Ascending aorta (tissue), 2 donors: ENCODE data around the gene SDK1. TPM values are rescaled to one million over a fixed set of nuclear protein-coding genes. Genes with fewer than 3 reads are reported as not detected.

Experiments
- DNase-seq, 2 donors: peaks; one replicate each; pipeline ENCODE4 v3.0.0-alpha.2; 2019; ENCODE audit warnings: low spot score in 2 of 2
- H3K27ac ChIP-seq, 2 donors: fragments of 200-600 bp; sonication (generic); one replicate each; pipeline ENCODE4 v1.5.1; 2016 to 2017; ENCODE audit warnings: mild to moderate bottlenecking in 1 of 2
- H3K27me3 ChIP-seq: fragments of 200-600 bp; sonication (generic); one replicate; pipeline ENCODE4 v1.5.1; 2017
- H3K36me3 ChIP-seq, 2 donors: fragments of 200-600 bp; sonication (generic); one replicate each; pipeline ENCODE4 v1.5.1; 2016
- H3K4me1 ChIP-seq, 2 donors: fragments of 200-600 bp; sonication (generic); one replicate each; pipeline ENCODE4 v1.5.1; 2016 to 2017; ENCODE audit warnings: mild to moderate bottlenecking in 1 of 2
- H3K4me3 ChIP-seq, 2 donors: fragments of 200-600 bp; sonication (generic); one replicate each; pipeline ENCODE4 v1.5.1; 2016 to 2017; ENCODE audit warnings: mild to moderate bottlenecking in 1 of 2
- H3K9me3 ChIP-seq, 2 donors: fragments of 200-600 bp; sonication (generic); one replicate each; pipeline ENCODE4 v1.5.1; 2016
- CTCF ChIP-seq, 3 experiments: fragments of 200-600 bp in 2 of 3; fragments of 450-650 bp in 1 of 3; sonication (generic) in 2 of 3; IDR thresholded peaks; one replicate each; pipeline ENCODE4 v1.5.1; 2016 to 2019; ENCODE audit warnings: antibody characterized with exemption in 3 of 3, mild to moderate bottlenecking in 1 of 3, moderate library complexity in 1 of 3
- intact Hi-C: fragments of 100-400 bp; cut with DNase I; formaldehyde crosslinking; loops from one replicate; pipeline ENCODE4 v1.15.1; 2023
- total RNA-seq: library from RNA; depleted of rRNA; stranded (reverse); fragments of >200 nt; gene quantifications from one replicate; pipeline ENCODE4 v1.1.0, GENCODE V29; 2016

The SDK1 gene
- total RNA-seq, 1 donor from 2014 or later, result 13.3 TPM

- TF ChIP-seq CTCF (IDR thresholded peaks at IDR 0.05), result no peak
- Histone ChIP-seq H3K4me3 (no peak overlapping the region), H3K9me3 (no peaks in the 10 kb centered on the region)
Measured at GRCh38 chr7:3560495-3560894, 259.4 kb downstream of the SDK1 start.

GRCh38 chr7:3561932-3562331, 260.9 kb downstream of the SDK1 start:
- DNase-seq, result no peak
- intact Hi-C loops, result no loop called here
- Histone ChIP-seq H3K4me1 (peaks cover 0 to 3% of the 10 kb centered on the region in 2 donors), H3K36me3 (no peaks in the 10 kb centered on the region), H3K27me3 (no peaks in the 10 kb centered on the region), H3K4me3 (no peak overlapping the region), H3K9me3 (no peaks in the 10 kb centered on the region), H3K27ac (no peak overlapping the region)
- TF ChIP-seq CTCF (IDR thresholded peaks at IDR 0.05), result no peak

More at GRCh38 chr7:3560495-3560894, 259.4 kb downstream of the SDK1 start:
- Histone ChIP-seq H3K27me3 (no peaks in the 10 kb centered on the region), H3K27ac (no peak overlapping the region), H3K36me3 (no peaks in the 10 kb centered on the region), H3K4me1 (peaks cover 0 to 3% of the 10 kb centered on the region in 2 donors)
- intact Hi-C loops, result no loop called here
- no peak for DNase-seq

GRCh38 chr7:3564231-3564630, 263.2 kb downstream of the SDK1 start:
- no peaks in the 10 kb centered on the region for H3K4me1 ChIP-seq
- H3K27ac ChIP-seq, result no peak overlapping the region
- H3K9me3 ChIP-seq, result no peaks in the 10 kb centered on the region
- no peaks in the 10 kb centered on the region for H3K36me3 ChIP-seq
- intact Hi-C loops, result no loop called here
- no peak for TF ChIP-seq CTCF (IDR thresholded peaks at IDR 0.05)
- no peak overlapping the region for H3K4me3 ChIP-seq
- no peak for DNase-seq
- no peaks in the 10 kb centered on the region for H3K27me3 ChIP-seq

- TF ChIP-seq CTCF (IDR thresholded peaks at IDR 0.05), result no peak
- intact Hi-C loops, result no loop called here
- no peak overlapping the region for H3K27ac ChIP-seq
- no peak overlapping the region for H3K4me3 ChIP-seq
- H3K36me3 ChIP-seq, result no peaks in the 10 kb centered on the region
- no peaks in the 10 kb centered on the region for H3K9me3 ChIP-seq
- H3K4me1 ChIP-seq, result no peaks in the 10 kb centered on the region
- no peaks in the 10 kb centered on the region for H3K27me3 ChIP-seq
- no peak for DNase-seq
Measured at GRCh38 chr7:3568516-3568915, 267.5 kb downstream of the SDK1 start.

GRCh38 chr7:3569643-3570042, 268.6 kb downstream of the SDK1 start:
- intact Hi-C loops, result no loop called here
- no peaks in the 10 kb centered on the region for H3K36me3 ChIP-seq

More at GRCh38 chr7:3569643-3570042, 268.6 kb downstream of the SDK1 start:
- Histone ChIP-seq H3K4me3 (no peak overlapping the region), H3K27ac (no peak overlapping the region), H3K9me3 (no peaks in the 10 kb centered on the region), H3K4me1 (no peaks in the 10 kb centered on the region), H3K27me3 (no peaks in the 10 kb centered on the region)
- DNase-seq, result no peak
- no peak for TF ChIP-seq CTCF (IDR thresholded peaks at IDR 0.05)
